H1 (cell line): ENCODE measurements around the gene ALOX15. TPM values are rescaled to one million over a fixed set of nuclear protein-coding genes. Genes with fewer than 3 reads are reported as not detected.

Source experiments
- CTCF ChIA-PET: fragments of 300-600 bp; sonication (Branson Sonifier 250); formaldehyde crosslinking; loops from one replicate; lab custom pipeline; 2021; ENCODE audit not compliant: partially characterized antibody; lab: Charles Lee
- POLR2A ChIA-PET: fragments of 300-600 bp; sonication (Branson Sonifier 250); formaldehyde crosslinking; loops from one replicate; lab custom pipeline; 2021; ENCODE audit warnings: inconsistent platforms; ENCODE audit not compliant: partially characterized antibody; lab: Charles Lee
- DNase-seq, 2 experiments: peaks; one replicate each; pipeline versions ENCODE4 v3.0.0 to v3.0.0-alpha.2; 2010 to 2022; ENCODE audit warnings: low spot score in 2 of 2, low read depth in 1 of 2, mixed read lengths in 1 of 2
- FAIRE-seq: peaks from 2 replicates; lab custom pipeline; 2011; peaks lifted over from hg19 to GRCh38; lab: Jason Lieb, UNC
- H2AFZ ChIP-seq: 2 replicates; pipeline ENCODE4 v1.8.1; 2012; ENCODE audit warnings: low read length, inconsistent platforms
- H2AK5ac ChIP-seq: 2 replicates; pipeline ENCODE4 v1.6.1; 2013; ENCODE audit warnings: low read depth, low read length
- H2BK120ac ChIP-seq: replicated peaks from 2 replicates; pipeline ENCODE3; 2013; ENCODE audit warnings: low read depth, low read length, inconsistent platforms
- H2BK12ac ChIP-seq: 2 replicates; pipeline ENCODE4 v1.6.1; 2013; ENCODE audit warnings: low read depth, low read length
- H2BK15ac ChIP-seq: 2 replicates; pipeline ENCODE4 v1.6.1; 2013; ENCODE audit warnings: low read length
- H2BK20ac ChIP-seq: 2 replicates; pipeline ENCODE4 v1.6.1; 2013; ENCODE audit warnings: low read length
- H2BK5ac ChIP-seq: 2 replicates; pipeline ENCODE4 v1.6.1; 2013; ENCODE audit warnings: low read depth, low read length
- H3K14ac ChIP-seq: 2 replicates; pipeline ENCODE4 v1.6.1; 2013; ENCODE audit warnings: inconsistent platforms; ENCODE audit not compliant: insufficient read length
- H3K18ac ChIP-seq: 2 replicates; pipeline ENCODE4 v1.6.1; 2013; ENCODE audit warnings: low read length; ENCODE audit errors: extremely low read depth
- H3K23ac ChIP-seq: 2 replicates; pipeline ENCODE4 v1.6.1; 2013; ENCODE audit warnings: inconsistent platforms; ENCODE audit not compliant: insufficient read length
- H3K23me2 ChIP-seq: 2 replicates; pipeline ENCODE4 v1.6.1; 2013; ENCODE audit warnings: low read depth, low read length
- H3K27ac ChIP-seq: 2 replicates; pipeline ENCODE4 v1.6.1; 2011; ENCODE audit warnings: low read depth, low read length, inconsistent platforms
- H3K27me3 ChIP-seq, 4 experiments: replicated peaks in 1 of 4; 1 replicate in 1 of 4; 2 replicates in 3 of 4; pipeline versions ENCODE4 v1.6.1 to v1.8.1; 2011 to 2013; ENCODE audit warnings: low read length in 3 of 4, mild to moderate bottlenecking in 3 of 4, inconsistent platforms in 2 of 4, mixed read lengths in 2 of 4, moderate library complexity in 1 of 4; ENCODE audit not compliant: control insufficient read depth in 3 of 4, insufficient read depth in 3 of 4; ENCODE audit errors: extremely low read depth in 1 of 4
- H3K36me3 ChIP-seq, 4 experiments: 2 replicates each; pipeline versions ENCODE4 v1.6.1 to v1.8.1; 2011 to 2013; ENCODE audit warnings: mild to moderate bottlenecking in 4 of 4, low read length in 3 of 4, moderate library complexity in 2 of 4, control low read depth in 1 of 4, inconsistent platforms in 1 of 4; ENCODE audit not compliant: insufficient read depth in 4 of 4, control insufficient read depth in 2 of 4
- H3K4ac ChIP-seq: replicated peaks from 2 replicates; pipeline ENCODE3; 2013; ENCODE audit warnings: low read length, low read depth, mixed read lengths, inconsistent platforms; ENCODE audit not compliant: insufficient read length
- H3K4me1 ChIP-seq, 4 experiments: replicated peaks in 1 of 4; 1 replicate in 1 of 4; 2 replicates in 3 of 4; pipeline versions ENCODE4 v1.6.1 to v1.8.1; 2011 to 2013; ENCODE audit warnings: low read length in 3 of 4, inconsistent platforms in 2 of 4, mixed read lengths in 1 of 4; ENCODE audit not compliant: insufficient read depth in 4 of 4, control insufficient read depth in 3 of 4
- H3K4me2 ChIP-seq, 2 experiments: 2 replicates each; pipeline versions ENCODE4 v1.6.1 to v1.8.1; 2011 to 2013; ENCODE audit warnings: low read depth in 2 of 2, low read length in 2 of 2, control low read depth in 1 of 2, inconsistent platforms in 1 of 2, mild to moderate bottlenecking in 1 of 2; ENCODE audit not compliant: insufficient read depth in 1 of 2
- H3K4me3 ChIP-seq, 4 experiments: fragments of 200-600, 300-600 bp in 1 of 4; sonication (generic), shearing (Covaris generic), sonication (Bioruptor Twin) in 1 of 4; 2 replicates each; pipeline versions ENCODE4 v1.5.1 to v1.8.1; 2011 to 2016; ENCODE audit warnings: low read length in 4 of 4, low read depth in 3 of 4, control low read depth in 2 of 4, inconsistent platforms in 2 of 4, mild to moderate bottlenecking in 2 of 4, mixed read lengths in 1 of 4, moderate library complexity in 1 of 4; ENCODE audit not compliant: insufficient read depth in 2 of 4; ENCODE audit errors: extremely low read depth in 1 of 4
- H3K56ac ChIP-seq: replicated peaks from 2 replicates; pipeline ENCODE3; 2013; ENCODE audit warnings: low read depth, mild to moderate bottlenecking, mixed read lengths, low read length, inconsistent platforms; ENCODE audit not compliant: insufficient read length
- H3K79me1 ChIP-seq: 2 replicates; pipeline ENCODE4 v1.6.1; 2013; ENCODE audit warnings: low read depth, low read length, control low read depth
- H3K79me2 ChIP-seq, 2 experiments: 2 replicates each; pipeline versions ENCODE4 v1.6.1 to v1.8.1; 2012 to 2013; ENCODE audit warnings: low read length in 2 of 2, mild to moderate bottlenecking in 2 of 2, inconsistent platforms in 1 of 2; ENCODE audit not compliant: insufficient read depth in 2 of 2, control insufficient read depth in 1 of 2
- H3K9ac ChIP-seq, 4 experiments: replicated peaks in 1 of 4; 1 replicate in 1 of 4; 2 replicates in 3 of 4; pipeline versions ENCODE4 v1.6.1 to v1.8.1; 2011 to 2013; ENCODE audit warnings: low read depth in 3 of 4, low read length in 3 of 4, control low read depth in 2 of 4, mild to moderate bottlenecking in 2 of 4, moderate library complexity in 2 of 4, inconsistent platforms in 1 of 4; ENCODE audit errors: extremely low read depth in 1 of 4
- H3K9me3 ChIP-seq, 2 experiments: 2 replicates each; pipeline versions ENCODE4 v1.6.1 to v1.8.1; 2012 to 2013; ENCODE audit warnings: mild to moderate bottlenecking in 2 of 2, moderate library complexity in 2 of 2, control low read depth in 1 of 2, inconsistent platforms in 1 of 2, low read depth in 1 of 2, low read length in 1 of 2, mixed read lengths in 1 of 2; ENCODE audit not compliant: insufficient read depth in 2 of 2
- H4K20me1 ChIP-seq, 2 experiments: replicated peaks in 1 of 2; 2 replicates each; pipeline versions ENCODE3 to v1.8.1; 2011 to 2013; ENCODE audit warnings: inconsistent platforms in 2 of 2, low read length in 2 of 2, mild to moderate bottlenecking in 1 of 2; ENCODE audit not compliant: insufficient read depth in 2 of 2, control insufficient read depth in 1 of 2
- H4K5ac ChIP-seq: 2 replicates; pipeline ENCODE4 v1.6.1; 2013; ENCODE audit warnings: low read length, low read depth, mixed read lengths, inconsistent platforms; ENCODE audit not compliant: insufficient read length
- H4K8ac ChIP-seq: 2 replicates; pipeline ENCODE4 v1.8.0; 2013; ENCODE audit warnings: mild to moderate bottlenecking, moderate library complexity, low read length, inconsistent platforms; ENCODE audit not compliant: insufficient read depth; ENCODE audit errors: extremely low read depth
- H4K91ac ChIP-seq: replicated peaks from 2 replicates; pipeline ENCODE3; 2013; ENCODE audit warnings: low read length, mixed read lengths, inconsistent platforms; ENCODE audit not compliant: insufficient read length
- CBX8 ChIP-seq: fragments of 300-800, 300-1000 bp; sonication (generic); IDR thresholded peaks from 2 replicates; pipeline ENCODE4 v1.7.1; 2016; ENCODE audit warnings: low read depth, low read length, borderline replicate concordance
- EZH2 ChIP-seq: fragments of 200-600 bp; sonication (generic); IDR thresholded peaks from 2 replicates; pipeline ENCODE4 v1.7.1; 2012; ENCODE audit warnings: low read depth, mild to moderate bottlenecking, moderate library complexity, low read length, inconsistent platforms; ENCODE audit not compliant: severe bottlenecking
- HDAC6 ChIP-seq: IDR thresholded peaks from one replicate; pipeline ENCODE4 v1.7.1; 2012; ENCODE audit warnings: low read depth, mild to moderate bottlenecking, inconsistent platforms, low read length, moderate library complexity
- JUN ChIP-seq: IDR thresholded peaks from 2 replicates; pipeline ENCODE4 v1.6.1; 2011; ENCODE audit warnings: low read depth, mild to moderate bottlenecking, improper control_type of control experiment, low read length
- JUND ChIP-seq: IDR thresholded peaks from 2 replicates; pipeline ENCODE4 v1.6.1; 2011; ENCODE audit warnings: mild to moderate bottlenecking, improper control_type of control experiment, low read length
- KDM4A ChIP-seq: IDR thresholded peaks from one replicate; pipeline ENCODE4 v1.7.1; 2012; ENCODE audit warnings: low read depth, mild to moderate bottlenecking, moderate library complexity, low read length, inconsistent platforms; ENCODE audit not compliant: severe bottlenecking
- NANOG ChIP-seq: IDR thresholded peaks from 2 replicates; pipeline ENCODE4 v1.6.1; 2011; ENCODE audit warnings: low read length, low read depth, mild to moderate bottlenecking, inconsistent platforms; ENCODE audit not compliant: insufficient read depth, poor library complexity, severe bottlenecking
- POLR2A ChIP-seq, 2 experiments: IDR thresholded peaks; 1 replicate in 1 of 2; 2 replicates in 1 of 2; pipeline ENCODE4 v1.6.1; 2011; ENCODE audit warnings: low read depth in 2 of 2, low read length in 2 of 2, mild to moderate bottlenecking in 2 of 2; ENCODE audit errors: control extremely low read depth in 1 of 2
- RNF2 ChIP-seq: fragments of 200-900, 300-1000 bp; sonication (generic); IDR thresholded peaks from 2 replicates; pipeline ENCODE4 v1.7.1; 2016; ENCODE audit warnings: borderline replicate concordance, low read depth, mild to moderate bottlenecking, antibody characterized with exemption, low read length; ENCODE audit not compliant: poor library complexity, severe bottlenecking; ENCODE audit errors: missing control alignments
- SP1 ChIP-seq: IDR thresholded peaks from 2 replicates; pipeline ENCODE4 v1.6.1; 2011; ENCODE audit warnings: low read depth, low read length
- TEAD4 ChIP-seq: IDR thresholded peaks from 2 replicates; pipeline ENCODE4 v1.6.1; 2012; ENCODE audit warnings: low read depth, low read length, inconsistent platforms, mixed read lengths
- WGBS, 2 experiments: shearing (Covaris generic) in 1 of 2; methylation state at CpG; one replicate each; pipeline versions ENCODE4 v1.1.6 to v1.1.7; 2013 to 2015; ENCODE audit warnings: low lambda C conversion rate in 2 of 2, mixed read lengths in 2 of 2, inconsistent platforms in 1 of 2, low coverage in 1 of 2, missing lambda C conversion rate in 1 of 2; ENCODE audit not compliant: insufficient replicate concordance in 2 of 2, insufficient coverage in 1 of 2, insufficient read length in 1 of 2; ENCODE audit errors: extremely low coverage in 1 of 2, missing lambda C conversion rate in 1 of 2; 5-methylcytosine and 5-hydroxymethylcytosine counted together
- polyA plus RNA-seq, 7 experiments: library from polyadenylated mRNA; depleted of rRNA in 3 of 7; stranded (reverse) in 5 of 7; unstranded in 2 of 7; fragments of >200 nt in 5 of 7; fragments of 200-250 nt in 2 of 7; gene quantifications; 1 replicate in 5 of 7; 2 replicates in 1 of 7; 4 replicates in 1 of 7; pipeline versions ENCODE4 v1.2.1 to v1.2.3, GENCODE V29; 2011 to 2013; ENCODE audit warnings: missing spikeins in 2 of 7, mixed read lengths in 2 of 7
- total RNA-seq: library from RNA; stranded (reverse); fragmentation: NEBNext Ultra II Directional; extraction: Animal tissue kit (Norgen Biotek cat#: 25700); gene quantifications from 2 replicates; pipeline ENCODE4 v1.2.1, GENCODE V29; 2021

ALOX15 gene
- total and polyA plus RNA-seq, 2 of the 8 experiments (the other 6 are each of a cell fraction or from before 2014, with no cell fraction given), result 1.5 to 1.7 TPM

- 36% methylated on average over 18 of the region's 25 CpGs; no CpG with 5 or more reads in 1 of the 2 experiments for WGBS, 2 experiments
- Histone ChIP-seq H2AK5ac (peak overlapping the region; percentile 45; the same call in 1 of the 2 replicates), H2BK15ac (0 out of 2 replicates have a peak overlapping the region, but pooled peaks have one; percentile 83), H3K4me2 (peak overlapping the region; percentile 69 to 80), H2AFZ (peak overlapping the region; percentile 36), H3K4me3 (peak overlapping the region in 2 of 4 experiments; percentile 23 to 40; a peak in 4 of 8 replicates), H3K36me3 (no peaks in the 10 kb centered on the region), H4K20me1 (no peaks in the 10 kb centered on the region), H3K18ac (peak overlapping the region; percentile 40), H3K9me3 (no peaks in the 10 kb centered on the region), H2BK12ac (peak overlapping the region; percentile 95; the same call in 1 of the 2 replicates), H3K23ac (no peak overlapping the region), H3K4me1 (peaks cover 4 to 32% (median 24%) of the 10 kb centered on the region in 4 experiments), H4K5ac (no peak overlapping the region), H3K27ac (peak overlapping the region; percentile 8; the same call in 1 of the 2 replicates), H4K91ac (peak overlapping the region; percentile 75), H2BK5ac (peak overlapping the region; percentile 75; the same call in 1 of the 2 replicates), H3K56ac (no peak overlapping the region), H4K8ac (no peak overlapping the region), H3K27me3 (0 out of 7 replicates have a peak, but pooled peaks cover 0 to 2% (median 0%) of the 10 kb centered on the region in 4 experiments), H3K79me2 (no peaks in the 10 kb centered on the region), H3K79me1 (no peaks in the 10 kb centered on the region), H3K23me2 (peaks cover 2% of the 10 kb centered on the region; the same call in 1 of the 2 replicates), H3K9ac (no peak overlapping the region), H2BK20ac (peak overlapping the region; percentile 97; the same call in 1 of the 2 replicates), H3K14ac (no peak overlapping the region), H2BK120ac (peak overlapping the region; percentile 18), H3K4ac (no peak overlapping the region)
- POLR2A ChIA-PET, result interaction anchor here (0.7 to 2.1 kb wide), 10 partner anchors 10 to 109 kb away, joined by 3 to 11 read pairs (median 3); no protein-coding TSS in a partner anchor
- DNase-seq (peak; percentile 70 to 76), FAIRE-seq (peak; percentile 74)
- CTCF ChIA-PET, result interaction anchor here (1.1 to 10.1 kb wide), 9 partner anchors 9 to 39 kb away, joined by 3 to 77 read pairs (median 5); partner anchors contain the start of genes GGT6 and SMTNL2
- TF ChIP-seq JUN, result no peak
- no peak for TF ChIP-seq HDAC6
- TF ChIP-seq SP1, result peak; percentile 71; the same call in 1 of the 2 replicates
- no peak for TF ChIP-seq POLR2A (IDR thresholded peaks at IDR 0.05; ENCODE audit: control extremely low read depth in 1 of 2, low read depth in 2 of 2, low read length in 2 of 2)
- TF ChIP-seq JUND, result peak; percentile 84
- no peak for TF ChIP-seq NANOG
- no peak for TF ChIP-seq KDM4A
- TF ChIP-seq TEAD4, result no peak
- TF ChIP-seq EZH2, result no peak
- no peak for TF ChIP-seq RNF2
- TF ChIP-seq CBX8, result no peak
These were observed 41.8 kb downstream of the ALOX15 start for GRCh38 chr17:4599505-4600281.
